HepG2 (cell line): ENCODE measurements around the gene SFI1. TPM values are rescaled to one million over a fixed set of nuclear protein-coding genes. Genes with fewer than 3 reads are reported as not detected.

Experiments used
- CHD2 ChIP-seq: IDR thresholded peaks from 2 replicates; pipeline ENCODE4 v1.6.1; 2011; ENCODE audit warnings: low read depth, low read length, improper control_type of control experiment
- FOXC1 ChIP-seq: sonication (generic); formaldehyde crosslinking; IDR thresholded peaks from 2 replicates; pipeline ENCODE4 v1.8.0; 2022; ENCODE audit warnings: mild to moderate bottlenecking, missing genetic modification reagents, borderline replicate concordance
- JDP2 ChIP-seq: sonication (generic); formaldehyde crosslinking; IDR thresholded peaks from 2 replicates; pipeline ENCODE4 v1.8.1; 2022; ENCODE audit warnings: missing genetic modification reagents, borderline replicate concordance
- KLF15 ChIP-seq: sonication (generic); formaldehyde crosslinking; IDR thresholded peaks from 2 replicates; pipeline ENCODE4 v1.8.1; 2023; ENCODE audit warnings: borderline replicate concordance, mild to moderate bottlenecking, inconsistent platforms, missing genetic modification reagents, mixed read lengths
- NR2F6 ChIP-seq, 2 experiments: IDR thresholded peaks; 2 replicates each; pipeline ENCODE4 v1.6.1; 2016; ENCODE audit warnings: antibody characterized with exemption in 1 of 2, mild to moderate bottlenecking in 1 of 2
- RARA ChIP-seq: IDR thresholded peaks from 2 replicates; pipeline ENCODE4 v1.6.1; 2016; ENCODE audit warnings: missing genetic modification reagents, missing compliant biosample characterization
- SMAD3 ChIP-seq: sonication (generic); formaldehyde crosslinking; IDR thresholded peaks from 2 replicates; pipeline ENCODE4 v1.4.0; 2020; ENCODE audit warnings: missing genetic modification reagents
- SP5 ChIP-seq: IDR thresholded peaks from 2 replicates; pipeline ENCODE4 v1.6.1; 2016; ENCODE audit warnings: low read depth, borderline replicate concordance
- ZFP36 ChIP-seq: fragments of 150-350 bp; IDR thresholded peaks from 2 replicates; pipeline ENCODE4 v1.6.1; 2018; ENCODE audit warnings: borderline replicate concordance, low read length, low read depth; ENCODE audit not compliant: partially characterized antibody
- ZNF101 ChIP-seq: sonication (generic); formaldehyde crosslinking; IDR thresholded peaks from 2 replicates; pipeline ENCODE4 v1.4.0; 2020; ENCODE audit warnings: mild to moderate bottlenecking, low read depth, missing genetic modification reagents, borderline replicate concordance
- ZNF30 ChIP-seq: sonication (generic); formaldehyde crosslinking; IDR thresholded peaks from 2 replicates; pipeline ENCODE4 v1.5.0; 2020; ENCODE audit warnings: mild to moderate bottlenecking, missing genetic modification reagents
- ZNF564 ChIP-seq: sonication (generic); formaldehyde crosslinking; IDR thresholded peaks from 2 replicates; pipeline ENCODE4 v1.8.1; 2023; ENCODE audit warnings: mild to moderate bottlenecking, missing genetic modification reagents
- ZNF644 ChIP-seq: IDR thresholded peaks from 2 replicates; pipeline ENCODE4 v1.6.1; 2016; ENCODE audit warnings: low read depth
- ZNF709 ChIP-seq: sonication (generic); formaldehyde crosslinking; IDR thresholded peaks from 2 replicates; pipeline ENCODE4 v1.5.0; 2020; ENCODE audit warnings: mild to moderate bottlenecking, missing genetic modification reagents
- ZSCAN29 ChIP-seq: sonication (generic); formaldehyde crosslinking; conservative IDR thresholded peaks from 2 replicates; pipeline ENCODE4 v1.4.0; 2020; ENCODE audit warnings: mild to moderate bottlenecking, missing genetic modification reagents
- ZZZ3 ChIP-seq: sonication (generic); formaldehyde crosslinking; IDR thresholded peaks from 2 replicates; pipeline ENCODE4 v1.4.0; 2020; ENCODE audit warnings: missing genetic modification reagents, mild to moderate bottlenecking, borderline replicate concordance
- polyA plus RNA-seq, 8 experiments: library from polyadenylated mRNA; depleted of rRNA in 3 of 8; stranded (reverse) in 7 of 8; unstranded in 1 of 8; fragments of >200 nt; fragmentation: Illumina TruSeq in 4 of 8; extraction: Trizol in 4 of 8; gene quantifications; 2 replicates each; pipeline versions ENCODE4 v1.2.1 to v1.2.3, GENCODE V29; 2011 to 2016; ENCODE audit warnings: low read depth in 4 of 8, missing spikeins in 1 of 8, mixed read lengths in 1 of 8; ENCODE audit not compliant: insufficient read depth in 1 of 8
- total RNA-seq, 5 experiments: library from RNA; depleted of rRNA; stranded (reverse); fragments of >200 nt; fragmentation: Illumina TruSeq; extraction: Trizol; gene quantifications; 2 replicates each; pipeline ENCODE4 v1.2.3, GENCODE V29; 2016; ENCODE audit warnings: low read depth in 1 of 5
- TF ChIP-seq, protein P1 (sequence below): IDR thresholded peaks from 2 replicates; pipeline ENCODE4 v1.6.1; 2016; ENCODE audit warnings: mild to moderate bottlenecking
- TF ChIP-seq, protein P2 (sequence below): IDR thresholded peaks from 2 replicates; pipeline ENCODE4 v1.6.1; 2016; ENCODE audit warnings: control low read depth
- TF ChIP-seq, protein P3 (sequence below): sonication (generic); formaldehyde crosslinking; IDR thresholded peaks from 2 replicates; pipeline ENCODE4 v1.5.0; 2020; ENCODE audit warnings: mild to moderate bottlenecking, missing genetic modification reagents
- TF ChIP-seq, protein P4 (sequence below): sonication (generic); formaldehyde crosslinking; IDR thresholded peaks from 2 replicates; pipeline ENCODE4 v1.4.0; 2020; ENCODE audit warnings: missing genetic modification reagents

SFI1 gene
- total and polyA plus RNA-seq, 2 of the 13 experiments (the other 11 are each of a cell fraction or from before 2014, with no cell fraction given), result 20.5 to 40.1 TPM

DNA sequence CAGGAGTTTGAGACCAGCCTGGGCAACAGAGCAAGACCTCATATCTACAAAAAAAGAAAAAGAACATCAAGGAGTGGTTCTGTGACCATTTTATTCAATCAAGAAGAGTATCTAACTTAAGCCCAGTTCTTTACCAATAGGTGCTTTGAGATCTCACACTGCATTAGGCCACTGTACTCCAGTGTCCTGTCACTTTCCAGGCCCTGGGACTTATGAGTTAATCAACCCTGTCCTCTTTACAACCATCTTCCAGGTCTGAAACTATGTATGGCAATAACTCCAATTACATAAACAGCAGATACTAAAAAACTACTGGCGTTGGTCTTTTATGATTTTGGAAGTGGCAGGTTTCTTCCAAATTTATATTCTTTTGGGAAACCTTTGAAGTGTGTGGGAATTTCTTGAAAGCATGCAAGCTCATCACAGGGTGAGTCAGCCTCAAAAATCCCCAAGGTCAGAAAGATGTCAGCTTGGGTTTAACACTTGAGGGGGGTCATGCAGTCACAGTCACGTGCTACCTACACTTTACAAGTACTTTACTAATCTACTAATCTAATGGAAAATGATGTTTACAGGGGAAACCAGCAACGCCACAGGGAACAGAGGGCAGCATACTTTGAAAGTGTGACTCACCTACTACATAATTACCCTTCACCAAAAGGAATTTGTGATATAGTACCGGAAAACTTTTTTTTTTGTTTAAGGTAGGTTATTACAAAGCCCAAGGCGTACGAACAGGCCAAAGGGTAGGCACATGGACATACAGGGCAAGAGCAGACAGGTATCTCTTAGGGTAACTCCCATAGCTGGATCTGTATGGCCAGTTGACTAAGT lies 150.1 kb downstream of the SFI1 start (continued):
- TF ChIP-seq CHD2 (no peak), JDP2 (no peak), ZNF30 (no peak), ZNF709 (no peak), ZFP36 (no peak), SMAD3 (no peak), ZNF644 (no peak), NR2F6 (IDR thresholded peaks at IDR 0.05) (0 out of 2 replicates have a peak, but pooled peaks have one; percentile 25), NR2F6 (CRISPR knock-in tag; IDR thresholded peaks at IDR 0.05) (no peak), SP5 (CRISPR knock-in tag) (no peak), ZNF564 (no peak), FOXC1 (CRISPR knock-in tag) (no peak), RARA (CRISPR knock-in tag) (peak; percentile 74), ZSCAN29 (CRISPR knock-in tag) (no peak), ZZZ3 (no peak), KLF15 (CRISPR knock-in tag) (no peak), ZNF101 (CRISPR knock-in tag) (no peak)
- TF ChIP-seq, protein P1, sequence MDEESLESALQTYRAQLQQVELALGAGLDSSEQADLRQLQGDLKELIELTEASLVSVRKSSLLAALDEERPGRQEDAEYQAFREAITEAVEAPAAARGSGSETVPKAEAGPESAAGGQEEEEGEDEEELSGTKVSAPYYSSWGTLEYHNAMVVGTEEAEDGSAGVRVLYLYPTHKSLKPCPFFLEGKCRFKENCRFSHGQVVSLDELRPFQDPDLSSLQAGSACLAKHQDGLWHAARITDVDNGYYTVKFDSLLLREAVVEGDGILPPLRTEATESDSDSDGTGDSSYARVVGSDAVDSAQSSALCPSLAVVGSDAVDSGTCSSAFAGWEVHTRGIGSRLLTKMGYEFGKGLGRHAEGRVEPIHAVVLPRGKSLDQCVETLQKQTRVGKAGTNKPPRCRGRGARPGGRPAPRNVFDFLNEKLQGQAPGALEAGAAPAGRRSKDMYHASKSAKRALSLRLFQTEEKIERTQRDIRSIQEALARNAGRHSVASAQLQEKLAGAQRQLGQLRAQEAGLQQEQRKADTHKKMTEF (CRISPR knock-in tag), result 0 out of 2 replicates have a peak, but pooled peaks have one; percentile 23
- TF ChIP-seq, protein P2, sequence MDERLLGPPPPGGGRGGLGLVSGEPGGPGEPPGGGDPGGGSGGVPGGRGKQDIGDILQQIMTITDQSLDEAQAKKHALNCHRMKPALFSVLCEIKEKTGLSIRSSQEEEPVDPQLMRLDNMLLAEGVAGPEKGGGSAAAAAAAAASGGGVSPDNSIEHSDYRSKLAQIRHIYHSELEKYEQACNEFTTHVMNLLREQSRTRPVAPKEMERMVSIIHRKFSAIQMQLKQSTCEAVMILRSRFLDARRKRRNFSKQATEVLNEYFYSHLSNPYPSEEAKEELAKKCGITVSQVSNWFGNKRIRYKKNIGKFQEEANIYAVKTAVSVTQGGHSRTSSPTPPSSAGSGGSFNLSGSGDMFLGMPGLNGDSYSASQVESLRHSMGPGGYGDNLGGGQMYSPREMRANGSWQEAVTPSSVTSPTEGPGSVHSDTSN (CRISPR knock-in tag), result no peak
- TF ChIP-seq, protein P3, sequence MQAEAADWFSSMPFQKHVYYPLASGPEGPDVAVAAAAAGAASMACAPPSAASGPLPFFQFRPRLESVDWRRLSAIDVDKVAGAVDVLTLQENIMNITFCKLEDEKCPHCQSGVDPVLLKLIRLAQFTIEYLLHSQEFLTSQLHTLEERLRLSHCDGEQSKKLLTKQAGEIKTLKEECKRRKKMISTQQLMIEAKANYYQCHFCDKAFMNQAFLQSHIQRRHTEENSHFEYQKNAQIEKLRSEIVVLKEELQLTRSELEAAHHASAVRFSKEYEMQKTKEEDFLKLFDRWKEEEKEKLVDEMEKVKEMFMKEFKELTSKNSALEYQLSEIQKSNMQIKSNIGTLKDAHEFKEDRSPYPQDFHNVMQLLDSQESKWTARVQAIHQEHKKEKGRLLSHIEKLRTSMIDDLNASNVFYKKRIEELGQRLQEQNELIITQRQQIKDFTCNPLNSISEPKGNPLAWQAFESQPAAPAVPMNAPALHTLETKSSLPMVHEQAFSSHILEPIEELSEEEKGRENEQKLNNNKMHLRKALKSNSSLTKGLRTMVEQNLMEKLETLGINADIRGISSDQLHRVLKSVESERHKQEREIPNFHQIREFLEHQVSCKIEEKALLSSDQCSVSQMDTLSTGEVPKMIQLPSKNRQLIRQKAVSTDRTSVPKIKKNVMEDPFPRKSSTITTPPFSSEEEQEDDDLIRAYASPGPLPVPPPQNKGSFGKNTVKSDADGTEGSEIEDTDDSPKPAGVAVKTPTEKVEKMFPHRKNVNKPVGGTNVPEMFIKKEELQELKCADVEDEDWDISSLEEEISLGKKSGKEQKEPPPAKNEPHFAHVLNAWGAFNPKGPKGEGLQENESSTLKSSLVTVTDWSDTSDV (CRISPR knock-in tag), result no peak
- TF ChIP-seq, protein P4, sequence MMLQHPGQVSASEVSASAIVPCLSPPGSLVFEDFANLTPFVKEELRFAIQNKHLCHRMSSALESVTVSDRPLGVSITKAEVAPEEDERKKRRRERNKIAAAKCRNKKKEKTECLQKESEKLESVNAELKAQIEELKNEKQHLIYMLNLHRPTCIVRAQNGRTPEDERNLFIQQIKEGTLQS (CRISPR knock-in tag), result peak; percentile 45; the same call in 1 of the 2 replicates
